Keratinocyte (primary cell): ENCODE measurements around the gene CXCL8. TPM values are rescaled to one million over a fixed set of nuclear protein-coding genes. Genes with fewer than 3 reads are reported as not detected.

ENCODE experiments used
- DNase-seq: peaks from one replicate; pipeline ENCODE4 v3.0.0-alpha.2; 2011; ENCODE audit warnings: low read depth, missing footprints, low spot score
- FAIRE-seq: peaks from 2 replicates; lab custom pipeline; 2011; peaks lifted over from hg19 to GRCh38; lab: Jason Lieb, UNC
- H2AFZ ChIP-seq: 2 replicates; pipeline ENCODE4 v1.6.0; 2012; ENCODE audit warnings: low read length, control low read depth, inconsistent platforms; ENCODE audit not compliant: control insufficient read depth
- H3K27ac ChIP-seq: 2 replicates; pipeline ENCODE4 v1.5.1; 2011; ENCODE audit warnings: low read length; ENCODE audit not compliant: control insufficient read depth, insufficient read depth
- H3K27me3 ChIP-seq: 3 replicates; pipeline ENCODE4 v1.6.0; 2011; ENCODE audit warnings: low read length; ENCODE audit not compliant: control insufficient read depth, insufficient read depth; ENCODE audit errors: extremely low read depth
- H3K36me3 ChIP-seq, 2 experiments: 2 replicates in 1 of 2; 3 replicates in 1 of 2; pipeline ENCODE4 v1.5.1; 2011; ENCODE audit warnings: low read length in 2 of 2, mild to moderate bottlenecking in 1 of 2; ENCODE audit not compliant: control insufficient read depth in 2 of 2, insufficient read depth in 2 of 2; ENCODE audit errors: extremely low read depth in 1 of 2
- H3K4me1 ChIP-seq: 3 replicates; pipeline ENCODE4 v1.5.1; 2011; ENCODE audit warnings: low read length; ENCODE audit not compliant: control insufficient read depth, insufficient read depth; ENCODE audit errors: extremely low read depth
- H3K4me2 ChIP-seq: 3 replicates; pipeline ENCODE4 v1.6.0; 2011; ENCODE audit warnings: low read depth, low read length; ENCODE audit not compliant: control insufficient read depth, insufficient read depth; ENCODE audit errors: extremely low read depth
- H3K4me3 ChIP-seq, 3 experiments: fragments of 200-600 bp in 1 of 3; sonication (generic) in 1 of 3; 2 replicates in 2 of 3; 3 replicates in 1 of 3; pipeline ENCODE4 v1.5.1; 2011 to 2016; ENCODE audit warnings: low read length in 3 of 3, mild to moderate bottlenecking in 3 of 3, control low read depth in 2 of 3, inconsistent platforms in 1 of 3, low read depth in 1 of 3, mixed read lengths in 1 of 3, mixed run types in 1 of 3, moderate library complexity in 1 of 3; ENCODE audit not compliant: control insufficient read depth in 2 of 3, insufficient read depth in 2 of 3; ENCODE audit errors: extremely low read depth in 1 of 3
- H3K79me2 ChIP-seq: 2 replicates; pipeline ENCODE4 v1.6.0; 2012; ENCODE audit warnings: low read length; ENCODE audit not compliant: control insufficient read depth, insufficient read depth
- H3K9ac ChIP-seq: 3 replicates; pipeline ENCODE4 v1.6.0; 2011; ENCODE audit warnings: low read length; ENCODE audit not compliant: control insufficient read depth, insufficient read depth; ENCODE audit errors: extremely low read depth
- H3K9me1 ChIP-seq: 3 replicates; pipeline ENCODE4 v1.6.0; 2011; ENCODE audit warnings: low read length; ENCODE audit not compliant: control insufficient read depth, insufficient read depth; ENCODE audit errors: extremely low read depth
- H3K9me3 ChIP-seq: 2 replicates; pipeline ENCODE4 v1.5.1; 2012; ENCODE audit warnings: low read depth, low read length; ENCODE audit not compliant: control insufficient read depth
- H4K20me1 ChIP-seq: 3 replicates; pipeline ENCODE4 v1.6.0; 2011; ENCODE audit warnings: low read length; ENCODE audit not compliant: control insufficient read depth, insufficient read depth; ENCODE audit errors: extremely low read depth
- EZH2 ChIP-seq: IDR thresholded peaks from one replicate; pipeline ENCODE4 v1.6.1; 2012; ENCODE audit warnings: inconsistent platforms, mild to moderate bottlenecking, low read length, moderate library complexity
- dilution Hi-C: fragments of 300-500 bp; cut with MboI; formaldehyde crosslinking; loops from one replicate; pipeline ENCODE4 v1.7.0; 2020; ENCODE audit warnings: low sequenced_read_pairs; ENCODE audit not compliant: extremely low pct_ligation_motif_present
- polyA plus RNA-seq, 5 experiments: library from polyadenylated mRNA; depleted of rRNA in 3 of 5; stranded (reverse) in 3 of 5; stranded (forward) in 1 of 5; unstranded in 1 of 5; fragments of >200 nt; gene quantifications; 1 replicate in 1 of 5; 2 replicates in 3 of 5; 3 replicates in 1 of 5; pipeline versions ENCODE4 v1.2.1 to v1.2.3, GENCODE V29; 2011 to 2012; ENCODE audit warnings: missing spikeins in 2 of 5, low read depth in 1 of 5, low replicate concordance in 1 of 5
- TF ChIP-seq, protein P1 (sequence below), 3 experiments: IDR thresholded peaks in 1 of 3; conservative IDR thresholded peaks in 1 of 3; optimal IDR thresholded peaks in 1 of 3; 2 replicates in 2 of 3; 3 replicates in 1 of 3; pipeline versions ENCODE3 to v1.5.1; 2011; ENCODE audit warnings: low read length in 3 of 3, mild to moderate bottlenecking in 3 of 3, moderate library complexity in 2 of 3, control low read depth in 1 of 3, inconsistent platforms in 1 of 3; ENCODE audit not compliant: insufficient read depth in 2 of 3; ENCODE audit errors: extremely low read depth in 1 of 3

The CXCL8 gene
- polyA plus RNA-seq, 1 donor (not counting 4 experiments of a cell fraction or from before 2014, with no cell fraction given), result 65.4 TPM

DNA sequence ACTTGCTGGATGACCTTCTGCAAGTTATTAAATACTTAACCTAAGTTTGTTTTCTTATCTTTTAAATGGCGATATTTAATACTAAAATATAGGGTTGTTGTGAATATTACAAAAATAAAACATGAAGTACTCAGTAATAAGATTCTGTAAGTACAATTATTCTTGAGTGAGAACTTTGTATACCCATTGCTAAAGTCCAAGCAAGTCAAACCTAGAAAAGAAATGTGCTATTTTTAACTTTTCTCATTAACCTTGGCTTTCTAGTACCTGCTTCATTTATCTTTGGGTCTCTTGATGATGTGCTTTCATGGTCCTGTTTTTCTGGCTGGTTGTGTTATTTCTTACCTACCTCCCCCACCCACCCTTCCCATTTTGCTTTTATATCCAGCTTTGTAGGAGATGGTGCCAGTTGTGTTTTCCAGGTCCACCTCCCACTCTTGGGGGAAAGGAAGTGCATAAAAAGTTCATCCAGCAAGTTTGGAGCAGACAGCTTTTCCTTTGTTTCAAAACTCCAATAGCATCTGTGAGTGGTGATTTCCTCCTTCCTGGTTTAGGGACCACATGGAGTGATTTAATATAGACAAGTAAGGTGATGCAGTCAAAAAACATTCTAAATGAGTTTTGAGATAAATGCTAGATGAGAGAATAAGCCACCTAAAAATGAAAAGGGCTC, 7.5 kb upstream of the CXCL8 start:
- no peaks in the 10 kb centered on the region for H3K27me3 ChIP-seq
- H3K79me2 ChIP-seq, result no peaks in the 10 kb centered on the region
- no peak overlapping the region for H3K9ac ChIP-seq
- no peak overlapping the region for H3K4me3 ChIP-seq
- no peaks in the 10 kb centered on the region for H4K20me1 ChIP-seq
- DNase-seq (no peak), FAIRE-seq (no peak)
- no peaks in the 10 kb centered on the region for H3K36me3 ChIP-seq
- H3K9me1 ChIP-seq, result no peaks in the 10 kb centered on the region
- H3K27ac ChIP-seq, result no peak overlapping the region
- no peak overlapping the region for H2AFZ ChIP-seq
- dilution Hi-C loops, result no loop called here
- no peak overlapping the region for H3K4me2 ChIP-seq
- TF ChIP-seq EZH2, result no peak
- H3K9me3 ChIP-seq, result no peaks in the 10 kb centered on the region
- peaks cover 13% of the 10 kb centered on the region for H3K4me1 ChIP-seq

GRCh38 chr4:73734530-73735001, 5.8 kb upstream of the CXCL8 start:
- Histone ChIP-seq H3K9ac (no peak overlapping the region), H3K9me1 (no peaks in the 10 kb centered on the region), H3K9me3 (no peaks in the 10 kb centered on the region), H3K79me2 (no peaks in the 10 kb centered on the region), H4K20me1 (no peaks in the 10 kb centered on the region), H3K36me3 (no peaks in the 10 kb centered on the region), H3K4me3 (no peak overlapping the region), H3K4me2 (no peak overlapping the region), H2AFZ (peak overlapping the region; percentile 20), H3K4me1 (peaks cover 11% of the 10 kb centered on the region), H3K27me3 (no peaks in the 10 kb centered on the region), H3K27ac (no peak overlapping the region)
- dilution Hi-C loops, result no loop called here
- FAIRE-seq (no peak), DNase-seq (no peak)
- TF ChIP-seq, protein P1, sequence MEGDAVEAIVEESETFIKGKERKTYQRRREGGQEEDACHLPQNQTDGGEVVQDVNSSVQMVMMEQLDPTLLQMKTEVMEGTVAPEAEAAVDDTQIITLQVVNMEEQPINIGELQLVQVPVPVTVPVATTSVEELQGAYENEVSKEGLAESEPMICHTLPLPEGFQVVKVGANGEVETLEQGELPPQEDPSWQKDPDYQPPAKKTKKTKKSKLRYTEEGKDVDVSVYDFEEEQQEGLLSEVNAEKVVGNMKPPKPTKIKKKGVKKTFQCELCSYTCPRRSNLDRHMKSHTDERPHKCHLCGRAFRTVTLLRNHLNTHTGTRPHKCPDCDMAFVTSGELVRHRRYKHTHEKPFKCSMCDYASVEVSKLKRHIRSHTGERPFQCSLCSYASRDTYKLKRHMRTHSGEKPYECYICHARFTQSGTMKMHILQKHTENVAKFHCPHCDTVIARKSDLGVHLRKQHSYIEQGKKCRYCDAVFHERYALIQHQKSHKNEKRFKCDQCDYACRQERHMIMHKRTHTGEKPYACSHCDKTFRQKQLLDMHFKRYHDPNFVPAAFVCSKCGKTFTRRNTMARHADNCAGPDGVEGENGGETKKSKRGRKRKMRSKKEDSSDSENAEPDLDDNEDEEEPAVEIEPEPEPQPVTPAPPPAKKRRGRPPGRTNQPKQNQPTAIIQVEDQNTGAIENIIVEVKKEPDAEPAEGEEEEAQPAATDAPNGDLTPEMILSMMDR (optimal IDR thresholded peaks at IDR 0.05 in 1 of 3, IDR thresholded peaks at IDR 0.05 in 1 of 3, conservative IDR thresholded peaks at IDR 0.05 in 1 of 3; ENCODE audit: extremely low read depth in 1 of 3, insufficient read depth in 2 of 3, low read length in 3 of 3), result no peak
- TF ChIP-seq EZH2, result no peak
